Nephron (organoid): ENCODE measurements around the gene CREB3L2.
"Not testable (repeated sequence)": the region's sequence is repeated elsewhere in the genome, so short reads cannot be mapped to it uniquely, and the experiment has no call there.

ENCODE experiments used
- H3K27ac Mint-ChIP-seq, 3 experiments: 2 replicates each; pipeline ENCODE4 v1.8.0; 2020; ENCODE audit warnings: mixed read lengths in 3 of 3, mild to moderate bottlenecking in 2 of 3, moderate library complexity in 1 of 3
- H3K27me3 Mint-ChIP-seq: 2 replicates; pipeline ENCODE4 v1.8.0; 2021; ENCODE audit warnings: low read depth, mild to moderate bottlenecking, moderate library complexity, mixed read lengths
- H3K36me3 Mint-ChIP-seq: 2 replicates; pipeline ENCODE4 v1.8.0; 2020; ENCODE audit warnings: low read depth, mixed read lengths
- H3K4me1 Mint-ChIP-seq: 2 replicates; pipeline ENCODE4 v1.8.0; 2020; ENCODE audit warnings: mixed read lengths
- H3K4me3 Mint-ChIP-seq, 3 experiments: 2 replicates each; pipeline ENCODE4 v1.8.0; 2020; ENCODE audit warnings: mild to moderate bottlenecking in 3 of 3, mixed read lengths in 3 of 3, moderate library complexity in 2 of 3
- H3K9me3 Mint-ChIP-seq: 2 replicates; pipeline ENCODE4 v1.8.0; 2020; ENCODE audit warnings: mixed read lengths
- CTCF ChIP-seq, 3 experiments: fragments of 200-600 bp; sonication (generic); IDR thresholded peaks; one replicate each; pipeline ENCODE4 v1.5.0; 2021; ENCODE audit warnings: antibody characterized with exemption in 3 of 3; ENCODE audit not compliant: unreplicated experiment in 3 of 3

Gene CREB3L2

GRCh38 chr7:138001529-138002095 lies at the start of gene CREB3L2:
Gene CREB3L2, minus strand, starts transcription at chr7:138002086. Its CDS starts 381 bp downstream, at chr7:138001705.
- Mint-ChIP-seq H3K4me1 (peaks cover 41% of the 10 kb centered on the region), H3K4me3 (peak within 1 kb of the TSS; percentile 95 to 98 (median 97)), H3K36me3 (peaks cover 13% of the 10 kb centered on the region), H3K27ac (peak within 1 kb of the TSS; percentile 23 to 97 (median 38)), H3K9me3 (no peaks in the 10 kb centered on the region), H3K27me3 (no peaks in the 10 kb centered on the region)
- no peak for TF ChIP-seq CTCF (IDR thresholded peaks at IDR 0.05; ENCODE audit: unreplicated experiment in 3 of 3)

DNA sequence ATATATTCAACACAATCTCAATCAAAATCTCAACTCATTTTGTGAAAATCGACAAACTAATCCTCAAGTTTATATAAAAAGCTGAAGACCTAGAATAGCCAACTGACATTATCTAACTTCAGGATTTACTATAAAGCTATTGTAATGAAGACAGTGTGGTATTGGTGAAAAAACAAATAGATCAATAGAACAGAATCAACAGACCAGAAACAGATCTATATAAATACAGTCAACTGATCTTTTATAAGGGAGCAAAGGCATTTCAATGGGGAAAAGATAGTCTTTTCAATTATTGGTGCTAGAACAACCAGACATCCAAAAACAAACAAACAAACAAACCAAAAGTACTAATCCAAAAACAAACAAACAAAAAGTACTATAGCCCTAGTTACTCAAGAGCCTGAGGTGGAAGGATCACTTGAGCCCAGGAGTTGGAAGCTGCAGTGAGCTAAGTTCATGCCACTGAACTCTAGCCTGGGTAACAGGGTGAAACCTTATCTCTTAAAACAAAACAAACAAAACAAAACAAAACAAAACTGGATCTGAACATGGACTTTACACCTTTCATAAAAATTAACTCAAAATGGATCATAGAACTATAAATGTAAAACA lies 47.7 kb upstream of the CREB3L2 start:
- no peak for TF ChIP-seq CTCF (IDR thresholded peaks at IDR 0.05; ENCODE audit: unreplicated experiment in 3 of 3)
- Mint-ChIP-seq H3K36me3 (no peaks in the 10 kb centered on the region), H3K4me1 (no peaks in the 10 kb centered on the region), H3K27me3 (no peaks in the 10 kb centered on the region), H3K4me3 (no peak overlapping the region), H3K9me3 (peaks cover 5% of the 10 kb centered on the region), H3K27ac (no peak overlapping the region)

DNA sequence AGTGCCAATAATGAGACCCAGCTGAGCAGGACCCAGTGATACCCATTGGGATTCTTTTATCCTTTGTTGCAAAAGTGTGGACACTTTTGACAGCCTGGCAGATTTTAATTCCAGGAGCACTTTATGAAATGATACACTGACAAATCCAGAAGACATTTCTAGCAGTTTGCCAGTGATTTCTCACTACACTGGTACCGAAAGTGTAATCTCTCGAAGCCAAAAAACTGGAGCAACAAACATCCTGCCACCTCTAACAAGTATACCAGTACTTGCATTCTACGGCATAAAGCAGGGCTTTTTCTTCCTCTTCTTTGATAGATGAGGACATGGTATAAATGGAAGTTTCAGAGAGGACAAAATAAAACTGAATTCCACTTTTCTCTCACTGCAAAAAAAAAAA lies 46.0 kb upstream of the CREB3L2 start:
- TF ChIP-seq CTCF (IDR thresholded peaks at IDR 0.05; ENCODE audit: unreplicated experiment in 3 of 3) = no peak

GRCh38 chr7:138044897-138045296 lies 43.0 kb upstream of the CREB3L2 start:
- H3K9me3 Mint-ChIP-seq = peaks cover 12% of the 10 kb centered on the region

More for the DNA sequence above, 46.0 kb upstream of the CREB3L2 start:
- H3K36me3 Mint-ChIP-seq = no peaks in the 10 kb centered on the region
- H3K4me1 Mint-ChIP-seq = no peaks in the 10 kb centered on the region
- no peaks in the 10 kb centered on the region for H3K27me3 Mint-ChIP-seq
- H3K4me3 Mint-ChIP-seq = no peak overlapping the region
- H3K9me3 Mint-ChIP-seq = peaks cover 5% of the 10 kb centered on the region
- no peak overlapping the region for H3K27ac Mint-ChIP-seq

GRCh38 chr7:138040063-138040462 lies 38.2 kb upstream of the CREB3L2 start:
- H3K4me3 Mint-ChIP-seq, H3K27ac Mint-ChIP-seq, H3K27me3 Mint-ChIP-seq, H3K4me1 Mint-ChIP-seq, H3K36me3 Mint-ChIP-seq: not testable (repeated sequence)
- peaks cover 26% of the 10 kb centered on the region for H3K9me3 Mint-ChIP-seq

More at GRCh38 chr7:138044897-138045296, 43.0 kb upstream of the CREB3L2 start:
- Mint-ChIP-seq H3K4me3 (no peak overlapping the region), H3K27me3 (no peaks in the 10 kb centered on the region), H3K27ac (no peak overlapping the region), H3K36me3 (no peaks in the 10 kb centered on the region), H3K4me1 (no peaks in the 10 kb centered on the region)
- no peak for TF ChIP-seq CTCF (IDR thresholded peaks at IDR 0.05; ENCODE audit: unreplicated experiment in 3 of 3)

DNA sequence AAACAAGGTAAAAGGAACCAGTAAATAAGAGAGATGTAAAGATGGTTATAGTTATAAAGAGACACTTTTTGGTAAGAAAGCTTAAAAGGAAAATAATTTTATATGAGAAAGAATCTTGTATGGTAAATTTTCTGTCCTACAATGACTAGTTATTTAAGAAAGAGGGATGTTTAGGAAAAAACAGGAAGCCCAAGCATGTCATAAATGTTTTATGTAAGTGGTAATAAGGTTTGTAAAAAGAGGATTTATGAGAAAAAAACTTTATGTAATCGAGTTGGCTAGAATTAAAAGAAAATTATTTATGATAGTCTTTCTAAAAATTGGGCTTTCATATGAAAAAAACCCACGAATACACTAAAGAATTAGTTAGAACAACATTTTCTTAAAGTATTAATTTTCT lies 34.2 kb upstream of the CREB3L2 start:
- Mint-ChIP-seq H3K27ac (no peak overlapping the region), H3K9me3 (peaks cover 28% of the 10 kb centered on the region), H3K27me3 (peaks cover 3% of the 10 kb centered on the region), H3K36me3 (peaks cover 4% of the 10 kb centered on the region), H3K4me3 (no peak overlapping the region), H3K4me1 (no peaks in the 10 kb centered on the region)
- no peak for TF ChIP-seq CTCF (IDR thresholded peaks at IDR 0.05; ENCODE audit: unreplicated experiment in 3 of 3)
